ENCODE results near the gene CPN2.

DNA sequence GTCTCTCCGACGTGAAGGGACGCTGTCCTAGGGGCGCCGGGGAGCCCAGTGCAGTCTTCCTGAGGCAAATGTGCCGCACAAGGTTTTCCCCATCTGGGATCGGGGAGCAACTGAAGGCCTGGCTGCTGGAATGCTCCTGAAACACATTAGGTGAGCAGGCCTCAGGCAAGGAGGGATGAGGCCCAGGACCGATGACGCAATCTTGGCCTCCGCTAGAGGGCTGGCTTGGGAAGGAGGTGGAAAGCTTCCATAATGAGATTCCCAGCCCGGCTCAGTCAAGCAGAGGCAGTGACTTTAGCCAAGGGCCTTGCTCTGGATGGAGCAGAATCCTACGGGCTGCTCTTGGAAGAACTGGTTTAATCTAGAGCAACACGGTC is 50.8 kb downstream of the CPN2 start:
- TF ChIP-seq, protein P1, sequence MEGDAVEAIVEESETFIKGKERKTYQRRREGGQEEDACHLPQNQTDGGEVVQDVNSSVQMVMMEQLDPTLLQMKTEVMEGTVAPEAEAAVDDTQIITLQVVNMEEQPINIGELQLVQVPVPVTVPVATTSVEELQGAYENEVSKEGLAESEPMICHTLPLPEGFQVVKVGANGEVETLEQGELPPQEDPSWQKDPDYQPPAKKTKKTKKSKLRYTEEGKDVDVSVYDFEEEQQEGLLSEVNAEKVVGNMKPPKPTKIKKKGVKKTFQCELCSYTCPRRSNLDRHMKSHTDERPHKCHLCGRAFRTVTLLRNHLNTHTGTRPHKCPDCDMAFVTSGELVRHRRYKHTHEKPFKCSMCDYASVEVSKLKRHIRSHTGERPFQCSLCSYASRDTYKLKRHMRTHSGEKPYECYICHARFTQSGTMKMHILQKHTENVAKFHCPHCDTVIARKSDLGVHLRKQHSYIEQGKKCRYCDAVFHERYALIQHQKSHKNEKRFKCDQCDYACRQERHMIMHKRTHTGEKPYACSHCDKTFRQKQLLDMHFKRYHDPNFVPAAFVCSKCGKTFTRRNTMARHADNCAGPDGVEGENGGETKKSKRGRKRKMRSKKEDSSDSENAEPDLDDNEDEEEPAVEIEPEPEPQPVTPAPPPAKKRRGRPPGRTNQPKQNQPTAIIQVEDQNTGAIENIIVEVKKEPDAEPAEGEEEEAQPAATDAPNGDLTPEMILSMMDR (IDR thresholded peaks at IDR 0.05) = peak in 1 of 3 experiments; percentile 13
- no peak for TF ChIP-seq EP300 (IDR thresholded peaks at IDR 0.05)

Measured in esophagus muscularis mucosa (tissue), 3 donors.